ENCODE measurements around the gene SNX27. TPM values are rescaled to one million over a fixed set of nuclear protein-coding genes. Genes with fewer than 3 reads are reported as not detected.

Gene SNX27
- total RNA-seq, 1 experiment from 2014 or later = 42.2 TPM

DNA sequence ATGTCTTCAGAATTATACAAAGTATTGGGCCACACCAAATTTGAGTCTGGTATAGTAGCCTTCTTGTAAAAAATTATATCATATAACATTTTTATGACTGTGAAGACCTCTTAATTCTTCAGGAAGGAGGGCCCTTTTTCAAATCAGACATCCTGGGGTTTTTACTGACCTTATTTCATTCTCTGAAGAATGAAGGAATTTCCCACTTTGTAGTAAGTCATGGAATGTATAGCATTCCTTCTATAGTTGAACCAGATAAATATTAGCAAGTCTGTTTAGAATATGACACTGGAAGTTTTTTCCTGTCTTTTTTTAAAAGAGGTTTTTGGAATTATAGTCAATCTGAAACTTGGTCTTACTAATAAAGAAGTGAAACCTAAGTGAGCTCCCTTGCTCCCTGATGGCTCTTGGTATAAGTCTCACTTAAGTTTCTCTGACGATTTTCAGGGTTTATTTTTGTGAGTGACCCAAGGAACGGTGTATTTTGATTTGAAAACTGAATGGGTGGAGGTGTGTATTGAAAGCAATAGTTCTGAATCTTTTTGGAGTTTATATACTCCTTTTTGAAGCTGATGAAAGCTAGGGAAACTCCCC is 23.7 kb downstream of the SNX27 start:
- no peak for ATAC-seq
- RAD21 ChIA-PET (ENCODE audit: low non-redundant PET in 1 of 2, low total read pairs in 2 of 2, uncharacterized antibody in 2 of 2, unreplicated experiment in 2 of 2) = no interaction called here
- CTCF ChIA-PET = no interaction called here
- intact Hi-C loops (cut with micrococcal nuclease) = no loop called here
- TF ChIP-seq, protein P1, sequence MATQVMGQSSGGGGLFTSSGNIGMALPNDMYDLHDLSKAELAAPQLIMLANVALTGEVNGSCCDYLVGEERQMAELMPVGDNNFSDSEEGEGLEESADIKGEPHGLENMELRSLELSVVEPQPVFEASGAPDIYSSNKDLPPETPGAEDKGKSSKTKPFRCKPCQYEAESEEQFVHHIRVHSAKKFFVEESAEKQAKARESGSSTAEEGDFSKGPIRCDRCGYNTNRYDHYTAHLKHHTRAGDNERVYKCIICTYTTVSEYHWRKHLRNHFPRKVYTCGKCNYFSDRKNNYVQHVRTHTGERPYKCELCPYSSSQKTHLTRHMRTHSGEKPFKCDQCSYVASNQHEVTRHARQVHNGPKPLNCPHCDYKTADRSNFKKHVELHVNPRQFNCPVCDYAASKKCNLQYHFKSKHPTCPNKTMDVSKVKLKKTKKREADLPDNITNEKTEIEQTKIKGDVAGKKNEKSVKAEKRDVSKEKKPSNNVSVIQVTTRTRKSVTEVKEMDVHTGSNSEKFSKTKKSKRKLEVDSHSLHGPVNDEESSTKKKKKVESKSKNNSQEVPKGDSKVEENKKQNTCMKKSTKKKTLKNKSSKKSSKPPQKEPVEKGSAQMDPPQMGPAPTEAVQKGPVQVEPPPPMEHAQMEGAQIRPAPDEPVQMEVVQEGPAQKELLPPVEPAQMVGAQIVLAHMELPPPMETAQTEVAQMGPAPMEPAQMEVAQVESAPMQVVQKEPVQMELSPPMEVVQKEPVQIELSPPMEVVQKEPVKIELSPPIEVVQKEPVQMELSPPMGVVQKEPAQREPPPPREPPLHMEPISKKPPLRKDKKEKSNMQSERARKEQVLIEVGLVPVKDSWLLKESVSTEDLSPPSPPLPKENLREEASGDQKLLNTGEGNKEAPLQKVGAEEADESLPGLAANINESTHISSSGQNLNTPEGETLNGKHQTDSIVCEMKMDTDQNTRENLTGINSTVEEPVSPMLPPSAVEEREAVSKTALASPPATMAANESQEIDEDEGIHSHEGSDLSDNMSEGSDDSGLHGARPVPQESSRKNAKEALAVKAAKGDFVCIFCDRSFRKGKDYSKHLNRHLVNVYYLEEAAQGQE (IDR thresholded peaks at IDR 0.05; ENCODE audit: low read depth) = no peak
- TF ChIP-seq RAD21 (IDR thresholded peaks at IDR 0.05; ENCODE audit: low read depth) (no peak), TCF7L2 (IDR thresholded peaks at IDR 0.05; ENCODE audit: borderline replicate concordance, extremely low read depth, insufficient read depth, insufficient read length) (no peak), CEBPB (IDR thresholded peaks at IDR 0.05; ENCODE audit: low read depth) (no peak), ZNF274 (IDR thresholded peaks at IDR 0.05; ENCODE audit: low read depth, low read length) (no peak)
- Histone ChIP-seq H3K4me3 (replicated peaks in 1 of 2; ENCODE audit: low read depth in 1 of 2, low read length in 2 of 2) (no peak overlapping the region), H3K9me3 (ENCODE audit: control insufficient read depth in 1 of 2, insufficient read depth in 1 of 2, low read depth in 1 of 2, low read length in 2 of 2) (no peaks in the 10 kb centered on the region), H3K79me2 (ENCODE audit: insufficient read depth, low read length) (peaks cover 36% of the 10 kb centered on the region), H3K27me3 (ENCODE audit: insufficient read depth, low read length) (no peaks in the 10 kb centered on the region), H3K27ac (ENCODE audit: low read depth, low read length) (no peak overlapping the region), H2AFZ (ENCODE audit: low read depth, low read length, poor library complexity, severe bottlenecking) (no peak overlapping the region), H4K20me1 (ENCODE audit: insufficient read depth) (no peaks in the 10 kb centered on the region), H3K4me2 (ENCODE audit: low read length) (no peak overlapping the region), H3K9me2 (ENCODE audit: insufficient read depth) (no peaks in the 10 kb centered on the region), H3K4me1 (ENCODE audit: control insufficient read depth in 1 of 2, insufficient read depth in 2 of 2, low read length in 2 of 2) (no peaks in the 10 kb centered on the region; a peak in 1 of 4 replicates), H3K36me3 (ENCODE audit: control insufficient read depth in 1 of 2, insufficient read depth in 2 of 2, low read length in 2 of 2) (no peaks in the 10 kb centered on the region), H3K9ac (ENCODE audit: low read length) (no peak overlapping the region)
- BruUV-seq (replicated peaks) = no TSS peak
- DNase-seq (ENCODE audit: low read depth, low spot score) = no peak
- POLR2A ChIA-PET = no interaction called here

Data from HCT116 (cell line).